ENCODE data around the gene OR11H6.
"Not testable (repeated sequence)": the region's sequence is repeated elsewhere in the genome, so short reads cannot be mapped to it uniquely, and the experiment has no call there.

The OR11H6 gene

GRCh38 chr14:20195170-20195569 lies 28.3 kb upstream of the OR11H6 start:
- not testable (repeated sequence) for H3K27me3 ChIP-seq (ENCODE audit: control insufficient read depth in 1 of 2, insufficient read depth in 2 of 2, low read length in 2 of 2); H3K36me3 ChIP-seq (ENCODE audit: control insufficient read depth in 1 of 2, insufficient read depth in 2 of 2, low read length in 2 of 2); H3K9ac ChIP-seq (ENCODE audit: low read depth in 1 of 2, low read length in 2 of 2); H3K9me3 ChIP-seq (ENCODE audit: control insufficient read depth in 1 of 2, low read length in 2 of 2); H3K27ac ChIP-seq (ENCODE audit: low read depth, low read length); H3K4me3 ChIP-seq (ENCODE audit: low read depth in 1 of 2, low read length in 2 of 2); H3K4me1 ChIP-seq (ENCODE audit: control insufficient read depth in 1 of 2, insufficient read depth in 2 of 2, low read length in 2 of 2)

- H3K27me3 ChIP-seq (ENCODE audit: control insufficient read depth in 1 of 2, insufficient read depth in 2 of 2, low read length in 2 of 2), result no peaks in the 10 kb centered on the region
- no peaks in the 10 kb centered on the region for H3K9me3 ChIP-seq (ENCODE audit: control insufficient read depth in 1 of 2, low read length in 2 of 2)
- H3K4me1 ChIP-seq (ENCODE audit: control insufficient read depth in 1 of 2, insufficient read depth in 2 of 2, low read length in 2 of 2), result no peaks in the 10 kb centered on the region
Observed at GRCh38 chr14:20195911-20196310, 27.6 kb upstream of the OR11H6 start.

GRCh38 chr14:20197459-20197858 lies 26.1 kb upstream of the OR11H6 start:
- Histone ChIP-seq H3K36me3 (ENCODE audit: control insufficient read depth in 1 of 2, insufficient read depth in 2 of 2, low read length in 2 of 2) (no peaks in the 10 kb centered on the region), H3K27ac (ENCODE audit: low read depth, low read length) (no peak overlapping the region), H3K9me3 (ENCODE audit: control insufficient read depth in 1 of 2, low read length in 2 of 2) (no peaks in the 10 kb centered on the region), H3K27me3 (ENCODE audit: control insufficient read depth in 1 of 2, insufficient read depth in 2 of 2, low read length in 2 of 2) (no peaks in the 10 kb centered on the region), H3K4me3 (ENCODE audit: low read depth in 1 of 2, low read length in 2 of 2) (no peak overlapping the region), H3K9ac (ENCODE audit: low read depth in 1 of 2, low read length in 2 of 2) (no peak overlapping the region), H3K4me1 (ENCODE audit: control insufficient read depth in 1 of 2, insufficient read depth in 2 of 2, low read length in 2 of 2) (no peaks in the 10 kb centered on the region)

More at GRCh38 chr14:20195911-20196310, 27.6 kb upstream of the OR11H6 start:
- H3K27ac ChIP-seq (ENCODE audit: low read depth, low read length), result no peak overlapping the region
- no peak overlapping the region for H3K4me3 ChIP-seq (ENCODE audit: low read depth in 1 of 2, low read length in 2 of 2)
- no peaks in the 10 kb centered on the region for H3K36me3 ChIP-seq (ENCODE audit: control insufficient read depth in 1 of 2, insufficient read depth in 2 of 2, low read length in 2 of 2)
- no peak overlapping the region for H3K9ac ChIP-seq (ENCODE audit: low read depth in 1 of 2, low read length in 2 of 2)

GRCh38 chr14:20198991-20199390 lies 24.5 kb upstream of the OR11H6 start:
- no peaks in the 10 kb centered on the region for H3K4me1 ChIP-seq (ENCODE audit: control insufficient read depth in 1 of 2, insufficient read depth in 2 of 2, low read length in 2 of 2)
- no peak overlapping the region for H3K9ac ChIP-seq (ENCODE audit: low read depth in 1 of 2, low read length in 2 of 2)
- no peak overlapping the region for H3K27ac ChIP-seq (ENCODE audit: low read depth, low read length)
- no peak overlapping the region for H3K4me3 ChIP-seq (ENCODE audit: low read depth in 1 of 2, low read length in 2 of 2)
- H3K27me3 ChIP-seq (ENCODE audit: control insufficient read depth in 1 of 2, insufficient read depth in 2 of 2, low read length in 2 of 2), result no peaks in the 10 kb centered on the region
- H3K9me3 ChIP-seq (ENCODE audit: control insufficient read depth in 1 of 2, low read length in 2 of 2), result no peaks in the 10 kb centered on the region
- H3K36me3 ChIP-seq (ENCODE audit: control insufficient read depth in 1 of 2, insufficient read depth in 2 of 2, low read length in 2 of 2), result no peaks in the 10 kb centered on the region

GRCh38 chr14:20204721-20205120 lies 18.8 kb upstream of the OR11H6 start:
- Histone ChIP-seq H3K27me3 (ENCODE audit: control insufficient read depth in 1 of 2, insufficient read depth in 2 of 2, low read length in 2 of 2) (no peaks in the 10 kb centered on the region), H3K9ac (ENCODE audit: low read depth in 1 of 2, low read length in 2 of 2) (no peak overlapping the region), H3K36me3 (ENCODE audit: control insufficient read depth in 1 of 2, insufficient read depth in 2 of 2, low read length in 2 of 2) (no peaks in the 10 kb centered on the region), H3K4me3 (ENCODE audit: low read depth in 1 of 2, low read length in 2 of 2) (no peak overlapping the region), H3K27ac (ENCODE audit: low read depth, low read length) (no peak overlapping the region), H3K9me3 (ENCODE audit: control insufficient read depth in 1 of 2, low read length in 2 of 2) (no peaks in the 10 kb centered on the region), H3K4me1 (ENCODE audit: control insufficient read depth in 1 of 2, insufficient read depth in 2 of 2, low read length in 2 of 2) (no peaks in the 10 kb centered on the region)

GRCh38 chr14:20209595-20209994 lies 13.9 kb upstream of the OR11H6 start:
- Histone ChIP-seq H3K9ac (ENCODE audit: low read depth in 1 of 2, low read length in 2 of 2) (no peak overlapping the region), H3K27me3 (ENCODE audit: control insufficient read depth in 1 of 2, insufficient read depth in 2 of 2, low read length in 2 of 2) (no peaks in the 10 kb centered on the region), H3K4me3 (ENCODE audit: low read depth in 1 of 2, low read length in 2 of 2) (no peak overlapping the region), H3K4me1 (ENCODE audit: control insufficient read depth in 1 of 2, insufficient read depth in 2 of 2, low read length in 2 of 2) (no peaks in the 10 kb centered on the region), H3K36me3 (ENCODE audit: control insufficient read depth in 1 of 2, insufficient read depth in 2 of 2, low read length in 2 of 2) (no peaks in the 10 kb centered on the region), H3K9me3 (ENCODE audit: control insufficient read depth in 1 of 2, low read length in 2 of 2) (peaks cover 0 to 3% of the 10 kb centered on the region in 2 donors), H3K27ac (ENCODE audit: low read depth, low read length) (no peak overlapping the region)

GRCh38 chr14:20212406-20212805 lies 11.1 kb upstream of the OR11H6 start:
- not testable (repeated sequence) for H3K4me1 ChIP-seq (ENCODE audit: control insufficient read depth in 1 of 2, insufficient read depth in 2 of 2, low read length in 2 of 2); H3K36me3 ChIP-seq (ENCODE audit: control insufficient read depth in 1 of 2, insufficient read depth in 2 of 2, low read length in 2 of 2); H3K9ac ChIP-seq (ENCODE audit: low read depth in 1 of 2, low read length in 2 of 2); H3K27ac ChIP-seq (ENCODE audit: low read depth, low read length); H3K4me3 ChIP-seq (ENCODE audit: low read depth in 1 of 2, low read length in 2 of 2); H3K27me3 ChIP-seq (ENCODE audit: control insufficient read depth in 1 of 2, insufficient read depth in 2 of 2, low read length in 2 of 2); H3K9me3 ChIP-seq (ENCODE audit: control insufficient read depth in 1 of 2, low read length in 2 of 2)

GRCh38 chr14:20215196-20215595 lies 8.3 kb upstream of the OR11H6 start:
- no peak overlapping the region for H3K27ac ChIP-seq (ENCODE audit: low read depth, low read length)
- H3K4me1 ChIP-seq (ENCODE audit: control insufficient read depth in 1 of 2, insufficient read depth in 2 of 2, low read length in 2 of 2), result no peaks in the 10 kb centered on the region
- H3K27me3 ChIP-seq (ENCODE audit: control insufficient read depth in 1 of 2, insufficient read depth in 2 of 2, low read length in 2 of 2), result no peaks in the 10 kb centered on the region
- no peaks in the 10 kb centered on the region for H3K36me3 ChIP-seq (ENCODE audit: control insufficient read depth in 1 of 2, insufficient read depth in 2 of 2, low read length in 2 of 2)
- no peak overlapping the region for H3K4me3 ChIP-seq (ENCODE audit: low read depth in 1 of 2, low read length in 2 of 2)
- H3K9ac ChIP-seq (ENCODE audit: low read depth in 1 of 2, low read length in 2 of 2), result no peak overlapping the region
- peaks cover 0 to 7% of the 10 kb centered on the region in 2 donors for H3K9me3 ChIP-seq (ENCODE audit: control insufficient read depth in 1 of 2, low read length in 2 of 2)

GRCh38 chr14:20219033-20219432 lies 4.5 kb upstream of the OR11H6 start:
- H3K4me3 ChIP-seq (ENCODE audit: low read depth in 1 of 2, low read length in 2 of 2), result no peak overlapping the region
- no peaks in the 10 kb centered on the region for H3K36me3 ChIP-seq (ENCODE audit: control insufficient read depth in 1 of 2, insufficient read depth in 2 of 2, low read length in 2 of 2)
- no peaks in the 10 kb centered on the region for H3K27me3 ChIP-seq (ENCODE audit: control insufficient read depth in 1 of 2, insufficient read depth in 2 of 2, low read length in 2 of 2)
- H3K4me1 ChIP-seq (ENCODE audit: control insufficient read depth in 1 of 2, insufficient read depth in 2 of 2, low read length in 2 of 2), result no peaks in the 10 kb centered on the region
- no peak overlapping the region for H3K9ac ChIP-seq (ENCODE audit: low read depth in 1 of 2, low read length in 2 of 2)
- H3K27ac ChIP-seq (ENCODE audit: low read depth, low read length), result no peak overlapping the region
- H3K9me3 ChIP-seq (ENCODE audit: control insufficient read depth in 1 of 2, low read length in 2 of 2), result peaks cover 0 to 7% of the 10 kb centered on the region in 2 donors

- no peaks in the 10 kb centered on the region for H3K4me1 ChIP-seq (ENCODE audit: control insufficient read depth in 1 of 2, insufficient read depth in 2 of 2, low read length in 2 of 2)
- H3K9me3 ChIP-seq (ENCODE audit: control insufficient read depth in 1 of 2, low read length in 2 of 2), result no peaks in the 10 kb centered on the region
- no peak within 1 kb of the TSS for H3K27ac ChIP-seq (ENCODE audit: low read depth, low read length)
- no peaks in the 10 kb centered on the region for H3K27me3 ChIP-seq (ENCODE audit: control insufficient read depth in 1 of 2, insufficient read depth in 2 of 2, low read length in 2 of 2)
- H3K9ac ChIP-seq (ENCODE audit: low read depth in 1 of 2, low read length in 2 of 2), result no peak within 1 kb of the TSS
- no peaks in the 10 kb centered on the region for H3K36me3 ChIP-seq (ENCODE audit: control insufficient read depth in 1 of 2, insufficient read depth in 2 of 2, low read length in 2 of 2)
- no peak within 1 kb of the TSS for H3K4me3 ChIP-seq (ENCODE audit: low read depth in 1 of 2, low read length in 2 of 2)
Observed at GRCh38 chr14:20228681-20229080, 5.2 kb downstream of the OR11H6 start, which contains the start of gene OR11H7. Gene OR11H7 (plus strand): TSS chr14:20228981.

GRCh38 chr14:20235415-20235814 lies 11.9 kb downstream of the OR11H6 start:
- not testable (repeated sequence) for H3K27ac ChIP-seq (ENCODE audit: low read depth, low read length); H3K9me3 ChIP-seq (ENCODE audit: control insufficient read depth in 1 of 2, low read length in 2 of 2); H3K4me1 ChIP-seq (ENCODE audit: control insufficient read depth in 1 of 2, insufficient read depth in 2 of 2, low read length in 2 of 2); H3K27me3 ChIP-seq (ENCODE audit: control insufficient read depth in 1 of 2, insufficient read depth in 2 of 2, low read length in 2 of 2); H3K9ac ChIP-seq (ENCODE audit: low read depth in 1 of 2, low read length in 2 of 2); H3K36me3 ChIP-seq (ENCODE audit: control insufficient read depth in 1 of 2, insufficient read depth in 2 of 2, low read length in 2 of 2); H3K4me3 ChIP-seq (ENCODE audit: low read depth in 1 of 2, low read length in 2 of 2)
